GM19455 (cell line): ENCODE data around the gene ESPN.

Source experiments
- ATAC-seq: cut with Tn5 transposase; IDR thresholded peaks from one replicate; pipeline ENCODE4 v1.9.1; 2021; ENCODE audit not compliant: unreplicated experiment

Gene ESPN

GRCh38 chr1:6495540-6496364 lies 71.2 kb downstream of the ESPN start:
- ATAC-seq = no peak

- ATAC-seq = no peak
These were observed 71.8 kb downstream of the ESPN start for GRCh38 chr1:6496365-6496721.

DNA sequence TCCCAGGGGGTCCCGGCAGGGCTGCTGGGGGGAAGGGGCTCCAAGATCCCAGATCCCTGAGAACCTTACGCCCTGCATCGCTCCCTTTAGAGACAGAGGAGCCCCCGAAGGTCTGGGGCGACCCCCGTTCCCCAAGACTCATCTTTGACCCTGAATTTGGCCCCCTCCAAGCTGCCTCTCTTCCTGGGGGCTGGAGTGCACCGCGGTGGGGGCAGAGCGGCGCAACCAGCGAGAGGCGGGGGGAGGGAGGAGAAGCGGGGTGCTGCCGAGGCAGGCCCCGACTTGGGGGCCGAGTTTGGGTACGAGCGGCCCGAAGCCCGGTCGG lies 72.3 kb downstream of the ESPN start:
- no peak for ATAC-seq

GRCh38 chr1:6497215-6497866 lies 72.8 kb downstream of the ESPN start:
- no peak for ATAC-seq

- no peak for ATAC-seq
These were observed 73.4 kb downstream of the ESPN start for GRCh38 chr1:6497867-6498575.

DNA sequence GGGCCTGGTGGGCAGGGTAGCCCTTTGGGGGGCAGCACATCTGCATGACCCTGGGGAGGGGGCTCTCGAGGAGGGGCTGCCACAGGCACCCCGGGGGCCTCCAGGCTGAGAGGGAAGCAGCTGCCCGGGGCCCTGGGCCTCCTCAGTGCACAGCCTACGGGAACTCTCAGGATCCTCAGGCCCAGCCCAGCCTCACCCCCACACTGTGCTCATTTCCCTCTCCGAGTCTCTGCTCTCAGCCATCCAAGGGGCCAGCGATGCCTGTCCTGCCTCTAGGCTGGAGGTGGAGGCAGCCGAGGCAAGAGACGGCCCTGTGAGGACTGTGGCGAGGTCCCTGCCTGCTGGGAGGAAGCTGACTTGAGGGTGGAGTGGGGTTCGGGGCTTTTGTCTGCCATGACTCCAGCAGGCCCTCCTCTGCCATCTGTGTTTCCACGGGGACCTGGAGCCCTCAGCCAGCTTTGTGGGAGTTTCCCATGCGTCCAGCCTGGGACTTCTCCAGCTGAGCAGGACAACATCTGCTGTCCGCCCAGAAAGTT lies 74.1 kb downstream of the ESPN start:
- ATAC-seq = no peak

DNA sequence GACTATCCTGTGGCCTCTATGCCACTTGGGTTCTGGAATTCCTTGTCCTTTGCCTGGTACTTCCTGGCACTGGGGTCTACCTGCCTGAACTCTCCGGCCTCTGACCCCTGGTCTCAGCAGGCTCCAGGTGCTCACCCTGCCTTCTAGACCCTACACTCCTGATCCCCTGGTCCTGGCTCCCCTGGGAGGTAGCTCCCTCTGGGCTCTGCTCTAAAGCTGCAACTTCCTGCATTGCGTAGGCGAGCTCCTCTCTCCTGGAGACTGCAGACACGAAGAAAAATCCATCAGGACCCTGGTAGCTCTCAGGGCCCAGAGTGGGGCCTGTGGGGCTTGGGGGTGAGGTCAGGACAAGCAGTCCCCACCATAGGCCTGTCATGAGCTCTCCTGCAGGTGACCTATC lies 74.7 kb downstream of the ESPN start:
- no peak for ATAC-seq

DNA sequence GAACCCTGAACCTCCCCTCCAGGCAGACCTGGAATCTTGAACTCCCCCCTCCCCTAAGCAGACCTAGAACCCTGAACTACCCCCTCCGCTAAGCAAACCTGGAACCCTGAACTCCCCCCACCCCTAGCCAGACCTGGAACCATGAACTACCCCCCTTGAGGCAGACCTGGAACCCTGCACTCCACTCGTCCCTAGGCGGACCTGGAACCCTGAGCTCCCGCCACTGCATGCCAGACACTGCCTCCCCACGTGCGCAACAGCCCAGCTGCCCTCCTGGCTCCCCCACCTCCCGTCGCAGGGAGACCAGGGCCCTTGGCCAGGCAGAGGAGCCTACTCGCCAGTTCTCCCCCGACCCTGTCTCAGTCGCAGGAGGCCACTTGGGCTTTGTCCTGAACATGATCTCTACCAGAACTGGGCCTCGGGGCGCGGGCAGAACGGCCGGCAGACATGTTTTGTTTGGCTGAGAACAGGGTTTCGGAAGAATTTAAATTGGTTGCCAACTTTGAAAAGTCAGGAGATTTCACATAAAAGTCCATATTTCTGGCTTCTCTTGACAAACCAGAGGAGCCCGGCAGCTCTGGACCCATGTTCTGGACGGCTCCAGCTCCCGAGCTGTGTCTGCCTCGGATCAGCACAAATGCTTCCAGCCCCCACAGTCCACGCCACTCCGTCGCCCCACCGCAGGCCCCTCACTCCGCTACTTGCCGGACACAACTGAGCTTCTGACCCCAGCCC lies 76.1 kb downstream of the ESPN start:
- ATAC-seq = no peak

DNA sequence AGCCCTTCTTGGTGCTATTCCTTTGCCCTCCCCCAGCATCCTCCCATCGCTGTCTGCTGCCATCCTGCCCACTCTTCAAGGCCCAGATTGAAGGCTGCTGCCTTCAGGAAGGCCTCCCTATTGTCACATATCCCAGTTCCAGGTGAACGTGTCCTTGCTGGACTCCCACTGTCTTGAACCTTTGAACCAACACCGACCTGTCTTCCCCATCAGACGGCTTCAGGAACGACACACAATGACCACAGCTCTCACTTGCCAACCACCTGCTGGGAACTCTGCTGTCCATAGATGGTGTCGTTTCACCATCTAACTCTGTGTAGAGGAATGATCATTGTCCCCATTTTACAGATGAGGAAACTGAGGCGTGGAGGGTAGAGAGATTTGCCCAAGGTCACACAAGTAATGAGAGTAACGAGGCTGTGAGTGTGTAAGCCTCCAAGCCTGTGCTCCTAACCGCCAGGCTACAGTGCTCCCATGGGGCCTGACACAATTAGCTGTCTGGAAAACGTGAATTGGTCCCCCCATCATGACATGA lies 76.8 kb downstream of the ESPN start:
- ATAC-seq = no peak

- no peak for ATAC-seq
These were observed 77.7 kb downstream of the ESPN start for GRCh38 chr1:6502000-6502891.

DNA sequence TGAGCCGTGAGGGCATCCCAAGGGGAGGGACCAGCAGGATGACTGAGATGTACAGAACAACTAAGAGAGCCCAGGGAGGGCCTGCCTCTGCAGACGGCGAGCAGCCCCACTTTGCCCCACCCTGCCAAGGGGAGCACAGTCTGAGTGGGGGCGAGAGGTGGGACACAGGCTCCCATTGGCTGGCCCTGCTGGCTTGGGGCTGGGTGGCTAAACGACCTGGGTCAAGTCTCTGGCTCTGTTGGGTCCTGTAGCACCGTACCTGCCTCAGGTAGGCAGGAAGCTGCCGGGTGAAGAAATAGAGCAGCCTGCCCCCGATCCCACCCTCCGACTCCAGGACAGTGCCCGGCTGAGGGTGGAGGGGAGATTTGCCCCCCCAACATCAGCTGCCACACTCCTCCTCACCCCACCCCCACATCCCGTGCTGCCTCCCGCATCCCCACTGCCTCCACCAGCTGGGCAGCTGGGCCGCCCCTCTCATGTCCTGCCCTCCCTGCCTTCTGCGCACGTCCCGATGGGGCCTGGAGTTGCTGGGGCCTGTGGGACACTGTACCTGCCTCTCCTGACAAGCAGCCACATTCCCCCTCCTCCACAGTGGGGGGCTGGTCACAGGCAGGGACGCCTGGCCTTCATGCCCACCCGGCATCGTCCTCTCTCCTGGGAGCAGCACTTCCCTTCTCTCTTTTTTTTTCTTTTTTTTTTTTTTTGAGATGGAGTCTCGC lies 79.5 kb downstream of the ESPN start:
- no peak for ATAC-seq

- no peak for ATAC-seq
These were observed 80.3 kb downstream of the ESPN start for GRCh38 chr1:6504887-6505286.

- ATAC-seq = no peak
These were observed 81.0 kb downstream of the ESPN start for GRCh38 chr1:6505367-6506209.

DNA sequence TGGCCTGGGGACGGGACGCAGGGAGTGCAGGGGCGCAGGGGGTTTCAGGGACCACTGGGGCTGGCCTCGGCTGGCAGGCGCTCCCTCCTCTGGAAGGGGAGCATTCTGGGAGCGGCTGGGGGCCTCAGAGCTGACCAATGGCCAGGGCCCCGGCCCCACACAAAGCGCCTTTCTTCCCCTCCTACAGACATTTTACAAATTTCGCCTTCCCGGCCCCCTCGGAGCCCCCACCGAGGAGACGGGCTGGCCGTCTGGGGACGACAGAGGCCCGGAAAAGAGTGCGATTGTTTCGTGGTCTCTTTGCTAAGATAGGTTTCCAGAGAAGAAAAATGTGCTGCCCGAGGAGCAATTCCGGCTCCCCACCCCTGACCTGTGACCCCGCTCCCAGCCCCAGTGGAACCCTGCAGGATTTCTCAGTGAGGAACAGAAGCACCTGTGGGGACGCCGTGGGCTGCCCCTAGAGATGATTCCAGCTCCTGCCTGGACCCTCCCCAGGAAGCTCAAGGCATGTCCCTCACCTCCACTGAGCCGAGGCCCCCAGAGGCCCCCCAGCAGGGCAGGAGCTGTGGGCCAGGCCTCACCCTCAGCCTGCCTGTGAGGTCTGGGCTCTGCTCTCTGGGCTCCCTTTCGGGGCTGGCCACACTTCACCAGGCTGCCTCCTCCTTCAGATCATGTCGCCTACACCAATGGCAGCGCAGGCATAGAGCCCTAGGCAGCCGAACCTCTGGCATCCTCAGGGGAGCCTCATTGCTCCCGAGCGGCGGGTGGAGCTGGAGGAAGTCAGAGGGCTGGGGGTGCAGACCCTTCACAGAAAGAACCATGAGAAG lies 81.8 kb downstream of the ESPN start:
- no peak for ATAC-seq

DNA sequence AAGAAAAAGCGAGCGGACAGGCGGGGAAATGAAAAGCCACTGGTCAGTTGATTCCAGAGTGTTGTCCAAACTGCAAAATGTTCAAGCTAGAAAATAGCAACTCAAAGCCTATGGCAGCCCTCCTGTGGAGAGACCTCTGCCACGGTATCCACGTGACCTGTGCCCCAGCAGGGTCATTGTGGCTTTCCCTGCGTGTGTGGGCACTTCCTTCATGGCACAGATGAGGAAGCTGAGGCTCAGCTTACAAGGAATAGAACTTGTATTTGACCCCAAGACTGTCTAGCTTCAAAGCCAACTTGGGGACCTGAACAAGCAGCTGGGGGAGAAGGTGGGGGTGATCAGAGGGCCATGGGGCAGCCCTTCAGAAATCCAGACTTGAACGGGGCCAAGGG lies 82.5 kb downstream of the ESPN start:
- no peak for ATAC-seq

DNA sequence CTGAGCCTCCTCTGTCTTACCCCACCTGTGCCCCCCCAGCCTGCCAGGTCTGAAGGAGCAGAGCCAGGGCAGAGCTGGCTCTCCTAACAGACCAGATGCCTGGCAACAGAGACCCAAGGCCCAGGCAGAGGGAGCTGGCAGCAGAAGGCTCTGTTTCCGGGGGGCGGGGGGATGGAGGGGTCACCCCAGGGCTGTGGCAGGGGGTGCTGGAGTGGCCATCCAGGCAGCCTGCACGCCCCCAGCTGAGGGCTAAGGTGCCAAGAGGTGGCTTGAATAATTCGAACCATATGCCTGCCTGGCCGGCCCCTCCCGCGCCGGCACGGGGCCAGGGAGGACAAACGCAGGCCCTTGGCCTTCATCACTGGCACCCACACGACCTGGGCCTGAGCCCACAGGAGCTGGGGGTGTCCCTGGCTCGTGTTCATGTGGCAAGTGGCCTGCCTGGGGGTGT lies 82.9 kb downstream of the ESPN start:
- ATAC-seq = no peak

DNA sequence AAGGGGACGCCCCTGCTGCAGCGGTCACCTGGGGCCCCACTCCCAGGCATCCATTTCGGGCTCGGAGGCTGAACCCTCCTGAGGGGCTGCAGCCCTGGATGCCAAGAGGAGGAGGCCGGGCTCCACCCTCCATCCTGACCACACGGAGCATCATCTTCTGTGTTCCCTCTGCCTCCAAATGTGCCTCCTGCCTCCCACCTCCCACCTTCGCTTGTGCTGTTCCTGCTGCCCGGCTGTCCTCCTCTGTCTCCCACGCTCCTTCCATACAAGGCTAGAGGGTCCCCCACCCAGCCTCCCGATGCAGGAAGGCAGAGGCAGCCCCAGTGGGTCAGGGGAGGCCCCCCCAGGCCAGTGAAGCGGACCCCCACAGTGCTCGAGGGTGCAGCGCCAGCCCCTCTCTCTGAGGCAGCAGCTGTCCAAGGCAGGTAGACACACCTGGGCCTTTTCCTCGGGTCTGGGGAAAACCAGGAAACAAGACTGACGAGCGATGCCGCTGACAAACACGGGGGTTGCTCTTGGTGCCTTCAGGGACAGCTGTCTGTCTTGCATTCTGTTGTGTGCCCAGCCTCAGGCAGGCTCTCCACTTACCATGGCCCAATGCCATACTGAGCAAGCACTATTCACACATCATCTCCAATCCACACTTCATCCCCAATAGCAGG lies 83.7 kb downstream of the ESPN start:
- ATAC-seq = no peak
